BLaER1 (cell line): Measurements from ENCODE around the gene SEC23A.
"Not testable (repeated sequence)": the region's sequence is repeated elsewhere in the genome, so short reads cannot be mapped to it uniquely, and the experiment has no call there.

Experiments
- H3K27ac ChIP-seq: shearing (Covaris generic); formaldehyde crosslinking; 2 replicates; pipeline ENCODE4 v1.8.1; 2022
- H3K27me3 ChIP-seq: shearing (Covaris generic); formaldehyde crosslinking; 2 replicates; pipeline ENCODE4 v1.8.1; 2022
- H3K36me3 ChIP-seq: shearing (Covaris generic); formaldehyde crosslinking; 2 replicates; pipeline ENCODE4 v1.8.1; 2022
- H3K4me1 ChIP-seq: shearing (Covaris generic); formaldehyde crosslinking; 2 replicates; pipeline ENCODE4 v1.8.1; 2022
- H3K4me2 ChIP-seq: shearing (Covaris generic); formaldehyde crosslinking; 2 replicates; pipeline ENCODE4 v1.8.1; 2022
- H3K4me3 ChIP-seq: shearing (Covaris generic); formaldehyde crosslinking; 2 replicates; pipeline ENCODE4 v1.8.1; 2022
- H3K9ac ChIP-seq: shearing (Covaris generic); formaldehyde crosslinking; 2 replicates; pipeline ENCODE4 v1.8.1; 2022
- H3K9me3 ChIP-seq: shearing (Covaris generic); formaldehyde crosslinking; 2 replicates; pipeline ENCODE4 v1.8.1; 2022
- H4K20me1 ChIP-seq: shearing (Covaris generic); formaldehyde crosslinking; 2 replicates; pipeline ENCODE4 v1.8.1; 2022
- Cebpa-rat ChIP-seq: shearing (Covaris generic); IDR thresholded peaks from 2 replicates; pipeline ENCODE4 v1.8.1; 2022

Gene SEC23A

GRCh38 chr14:39113685-39114072, 10.6 kb upstream of the SEC23A start:
- Histone ChIP-seq H3K4me1 (peaks cover 19% of the 10 kb centered on the region), H4K20me1 (no peaks in the 10 kb centered on the region), H3K27ac (peak overlapping the region; percentile 69), H3K4me3 (peak overlapping the region; percentile 84), H3K9ac (peak overlapping the region; percentile 84), H3K9me3 (no peaks in the 10 kb centered on the region), H3K27me3 (no peaks in the 10 kb centered on the region), H3K36me3 (peaks cover 12% of the 10 kb centered on the region), H3K4me2 (peak overlapping the region; percentile 92)
- no peak for TF ChIP-seq Cebpa-rat

- H3K4me3 ChIP-seq = no peak overlapping the region
- TF ChIP-seq Cebpa-rat = no peak
- H3K9ac ChIP-seq = no peak overlapping the region; the same call in 1 of the 2 replicates
- no peaks in the 10 kb centered on the region for H3K36me3 ChIP-seq
- H3K27me3 ChIP-seq = no peaks in the 10 kb centered on the region
- H4K20me1 ChIP-seq = no peaks in the 10 kb centered on the region
- no peak overlapping the region for H3K4me2 ChIP-seq
- H3K9me3 ChIP-seq = no peaks in the 10 kb centered on the region
- H3K4me1 ChIP-seq = peaks cover 10% of the 10 kb centered on the region
- H3K27ac ChIP-seq = no peak overlapping the region
These were observed 7.1 kb upstream of the SEC23A start for GRCh38 chr14:39109893-39110715.

GRCh38 chr14:39108791-39109190, 5.8 kb upstream of the SEC23A start:
- Histone ChIP-seq H3K36me3 (no peaks in the 10 kb centered on the region), H3K4me1 (peaks cover 15% of the 10 kb centered on the region), H3K27ac (no peak overlapping the region), H3K9me3 (no peaks in the 10 kb centered on the region), H4K20me1 (no peaks in the 10 kb centered on the region), H3K4me3 (no peak overlapping the region), H3K27me3 (no peaks in the 10 kb centered on the region), H3K4me2 (no peak overlapping the region), H3K9ac (no peak overlapping the region)
- no peak for TF ChIP-seq Cebpa-rat

GRCh38 chr14:39107591-39107996, 4.6 kb upstream of the SEC23A start:
- H4K20me1 ChIP-seq = no peaks in the 10 kb centered on the region
- no peak overlapping the region for H3K9ac ChIP-seq
- no peak overlapping the region for H3K4me2 ChIP-seq
- no peaks in the 10 kb centered on the region for H3K36me3 ChIP-seq
- H3K9me3 ChIP-seq = no peaks in the 10 kb centered on the region
- no peaks in the 10 kb centered on the region for H3K27me3 ChIP-seq
- no peak overlapping the region for H3K4me3 ChIP-seq
- no peak for TF ChIP-seq Cebpa-rat
- peaks cover 13% of the 10 kb centered on the region for H3K4me1 ChIP-seq
- H3K27ac ChIP-seq = no peak overlapping the region

GRCh38 chr14:39104078-39104801, 1.2 kb upstream of the SEC23A start:
- peak overlapping the region; percentile 95 for H3K4me3 ChIP-seq
- peak overlapping the region; percentile 71 for H3K4me2 ChIP-seq
- not testable (repeated sequence) for H3K9me3 ChIP-seq, H3K27me3 ChIP-seq, H3K36me3 ChIP-seq, H4K20me1 ChIP-seq
- H3K4me1 ChIP-seq = peaks cover 31% of the 10 kb centered on the region
- peak overlapping the region; percentile 96 for H3K9ac ChIP-seq
- peak overlapping the region; percentile 91; the same call in 1 of the 2 replicates for H3K27ac ChIP-seq

GRCh38 chr14:39102265-39102968, 618 bp downstream of the SEC23A start:
- TF ChIP-seq Cebpa-rat = no peak
- Histone ChIP-seq H3K27ac (peak overlapping the region; percentile 91), H3K4me1 (peaks cover 38% of the 10 kb centered on the region)

GRCh38 chr14:39099748-39100147, 3.3 kb downstream of the SEC23A start:
- no peak overlapping the region for H3K27ac ChIP-seq
- H3K4me1 ChIP-seq = peaks cover 41% of the 10 kb centered on the region
- H3K27me3 ChIP-seq = no peaks in the 10 kb centered on the region
- TF ChIP-seq Cebpa-rat = no peak
- no peak overlapping the region for H3K4me2 ChIP-seq
- H3K9me3 ChIP-seq = no peaks in the 10 kb centered on the region
- no peak overlapping the region for H3K9ac ChIP-seq
- peaks cover 18% of the 10 kb centered on the region; the same call in 1 of the 2 replicates for H4K20me1 ChIP-seq
- peaks cover 16% of the 10 kb centered on the region for H3K36me3 ChIP-seq
- H3K4me3 ChIP-seq = no peak overlapping the region

More at GRCh38 chr14:39102265-39102968, 618 bp downstream of the SEC23A start:
- H4K20me1 ChIP-seq = peaks cover 10% of the 10 kb centered on the region; the same call in 1 of the 2 replicates
- peak overlapping the region; percentile 87 for H3K4me2 ChIP-seq
- H3K36me3 ChIP-seq = no peaks in the 10 kb centered on the region
- peak overlapping the region; percentile 96 for H3K9ac ChIP-seq
- H3K4me3 ChIP-seq = peak overlapping the region; percentile 95
- no peaks in the 10 kb centered on the region for H3K9me3 ChIP-seq
- no peaks in the 10 kb centered on the region for H3K27me3 ChIP-seq

GRCh38 chr14:39099215-39099614, 3.8 kb downstream of the SEC23A start:
- not testable (repeated sequence) for H3K9me3 ChIP-seq, H3K27ac ChIP-seq, H3K9ac ChIP-seq, H3K4me3 ChIP-seq, H3K27me3 ChIP-seq, H3K4me2 ChIP-seq
- Histone ChIP-seq H4K20me1 (peaks cover 18% of the 10 kb centered on the region; the same call in 1 of the 2 replicates), H3K36me3 (peaks cover 20% of the 10 kb centered on the region), H3K4me1 (peaks cover 36% of the 10 kb centered on the region)

- Histone ChIP-seq H3K27ac (no peak overlapping the region), H3K4me1 (peaks cover 27% of the 10 kb centered on the region), H3K9me3 (no peaks in the 10 kb centered on the region), H3K27me3 (no peaks in the 10 kb centered on the region), H3K4me3 (no peak overlapping the region), H4K20me1 (peaks cover 18% of the 10 kb centered on the region; the same call in 1 of the 2 replicates), H3K4me2 (no peak overlapping the region), H3K36me3 (peaks cover 34% of the 10 kb centered on the region), H3K9ac (no peak overlapping the region)
- no peak for TF ChIP-seq Cebpa-rat
These were observed 5.9 kb downstream of the SEC23A start for GRCh38 chr14:39097159-39097558.
